CD4-positive, CD25-positive, alpha-beta regulatory T cell (primary cell): ENCODE results near the gene MAP2K2. TPM values are rescaled to one million over a fixed set of nuclear protein-coding genes. Genes with fewer than 3 reads are reported as not detected.

Source experiments
- ATAC-seq, 2 donors: fragments of 150-1000 bp; cut with Tn5 transposase; one replicate each; pipeline ENCODE4 v1.10.0; 2021; ENCODE audit warnings: low read depth in 2 of 2, moderate number of reproducible peaks in 2 of 2, moderate library complexity in 1 of 2
- DNase-seq, 3 donors: peaks; one replicate each; pipeline versions ENCODE4 v3.0.0 to v3.0.0-alpha.2; 2012 to 2022; ENCODE audit warnings: mixed read lengths in 1 of 3
- H3K27ac ChIP-seq: one replicate; pipeline ENCODE4 v1.7.0; 2013; ENCODE audit warnings: mild to moderate bottlenecking, low read length; ENCODE audit not compliant: insufficient read depth, poor library complexity, severe bottlenecking
- H3K27me3 ChIP-seq: one replicate; pipeline ENCODE4 v1.7.0; 2013; ENCODE audit warnings: low read length; ENCODE audit not compliant: control insufficient read depth, insufficient read depth
- H3K36me3 ChIP-seq: one replicate; pipeline ENCODE4 v1.7.0; 2013; ENCODE audit warnings: mild to moderate bottlenecking, low read length, moderate library complexity; ENCODE audit not compliant: control insufficient read depth, insufficient read depth
- H3K4me1 ChIP-seq: 2 replicates; pipeline ENCODE4 v1.7.0; 2013; ENCODE audit warnings: mild to moderate bottlenecking, low read length; ENCODE audit not compliant: insufficient read depth, control insufficient read depth, poor library complexity, severe bottlenecking
- H3K4me3 ChIP-seq: one replicate; pipeline ENCODE4 v1.7.0; 2013; ENCODE audit warnings: low read depth, mild to moderate bottlenecking, low read length, moderate library complexity
- H3K9me3 ChIP-seq, 2 experiments: 1 replicate in 1 of 2; 2 replicates in 1 of 2; pipeline ENCODE4 v1.7.0; 2013; ENCODE audit warnings: low read length in 2 of 2, mild to moderate bottlenecking in 1 of 2, moderate library complexity in 1 of 2; ENCODE audit not compliant: control insufficient read depth in 2 of 2
- H3K27ac Mint-ChIP-seq, 3 donors: one replicate each; pipeline ENCODE4 v1.8.0; 2020 to 2022; ENCODE audit warnings: mild to moderate bottlenecking in 3 of 3, mixed read lengths in 3 of 3, moderate library complexity in 2 of 3
- H3K27me3 Mint-ChIP-seq: one replicate; pipeline ENCODE4 v1.8.0; 2022; ENCODE audit warnings: mild to moderate bottlenecking, mixed read lengths
- H3K36me3 Mint-ChIP-seq: one replicate; pipeline ENCODE4 v1.8.0; 2020; ENCODE audit warnings: mixed read lengths
- H3K4me1 Mint-ChIP-seq, 4 donors: one replicate each; pipeline ENCODE4 v1.8.0; 2020 to 2022; ENCODE audit warnings: mixed read lengths in 4 of 4, mild to moderate bottlenecking in 1 of 4
- H3K4me3 Mint-ChIP-seq, 4 donors: one replicate each; pipeline ENCODE4 v1.8.0; 2020 to 2022; ENCODE audit warnings: mild to moderate bottlenecking in 4 of 4, mixed read lengths in 4 of 4, moderate library complexity in 3 of 4
- H3K9me3 Mint-ChIP-seq, 7 donors: one replicate each; pipeline ENCODE4 v1.8.0; 2020 to 2022; ENCODE audit warnings: mixed read lengths in 7 of 7, mild to moderate bottlenecking in 3 of 7, moderate library complexity in 2 of 7
- polyA plus RNA-seq, 4 donors: library from polyadenylated mRNA; unstranded; fragments of 300-500 nt; fragmentation: Illumina TruSeq; gene quantifications; one replicate each; pipeline ENCODE4 v1.2.3, GENCODE V29; 2021
- total RNA-seq: library from RNA; stranded (reverse); gene quantifications from one replicate; pipeline ENCODE4 v1.2.3, GENCODE V29; 2022

MAP2K2 gene
- total and polyA plus RNA-seq, 5 donors from 2014 or later, result 38.5 to 98.2 (median 67.6) TPM

DNA sequence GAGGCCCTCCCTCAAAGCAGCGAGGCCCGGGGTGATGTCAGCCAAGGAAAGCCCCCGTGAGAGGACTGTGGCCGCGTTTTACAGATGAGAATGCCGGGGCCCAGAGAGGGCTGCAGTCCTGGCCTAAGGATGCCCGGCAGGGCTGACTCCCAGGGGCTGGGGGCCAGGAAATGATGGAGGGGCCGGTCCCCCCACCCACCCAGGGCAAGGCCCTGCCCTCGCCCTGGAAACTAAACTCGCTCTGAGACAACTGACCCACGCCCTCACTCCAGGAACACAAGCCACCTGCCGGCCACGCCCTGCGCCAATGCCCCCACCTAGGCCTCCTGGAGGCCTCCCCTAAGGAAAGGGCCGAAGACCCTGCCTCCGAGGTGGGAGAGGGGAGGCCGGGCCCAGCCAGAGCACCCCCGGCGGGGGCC is 64.5 kb downstream of the MAP2K2 start:
- Histone ChIP-seq H3K4me1 (peaks cover 66% of the 10 kb centered on the region), H3K27ac (peak overlapping the region; percentile 74), H3K9me3 (no peaks in the 10 kb centered on the region), H3K27me3 (no peaks in the 10 kb centered on the region), H3K4me3 (no peak overlapping the region), H3K36me3 (peaks cover 19% of the 10 kb centered on the region)
- Mint-ChIP-seq H3K4me1 (peaks cover 0 to 55% (median 9%) of the 10 kb centered on the region in 4 donors), H3K36me3 (peaks cover 12% of the 10 kb centered on the region), H3K27ac (peak overlapping the region in 2 of 3 donors; percentile 25 to 38), H3K4me3 (no peak overlapping the region), H3K9me3 (no peaks in the 10 kb centered on the region), H3K27me3 (no peaks in the 10 kb centered on the region)
- DNase-seq (no peak), ATAC-seq (no peak)

DNA sequence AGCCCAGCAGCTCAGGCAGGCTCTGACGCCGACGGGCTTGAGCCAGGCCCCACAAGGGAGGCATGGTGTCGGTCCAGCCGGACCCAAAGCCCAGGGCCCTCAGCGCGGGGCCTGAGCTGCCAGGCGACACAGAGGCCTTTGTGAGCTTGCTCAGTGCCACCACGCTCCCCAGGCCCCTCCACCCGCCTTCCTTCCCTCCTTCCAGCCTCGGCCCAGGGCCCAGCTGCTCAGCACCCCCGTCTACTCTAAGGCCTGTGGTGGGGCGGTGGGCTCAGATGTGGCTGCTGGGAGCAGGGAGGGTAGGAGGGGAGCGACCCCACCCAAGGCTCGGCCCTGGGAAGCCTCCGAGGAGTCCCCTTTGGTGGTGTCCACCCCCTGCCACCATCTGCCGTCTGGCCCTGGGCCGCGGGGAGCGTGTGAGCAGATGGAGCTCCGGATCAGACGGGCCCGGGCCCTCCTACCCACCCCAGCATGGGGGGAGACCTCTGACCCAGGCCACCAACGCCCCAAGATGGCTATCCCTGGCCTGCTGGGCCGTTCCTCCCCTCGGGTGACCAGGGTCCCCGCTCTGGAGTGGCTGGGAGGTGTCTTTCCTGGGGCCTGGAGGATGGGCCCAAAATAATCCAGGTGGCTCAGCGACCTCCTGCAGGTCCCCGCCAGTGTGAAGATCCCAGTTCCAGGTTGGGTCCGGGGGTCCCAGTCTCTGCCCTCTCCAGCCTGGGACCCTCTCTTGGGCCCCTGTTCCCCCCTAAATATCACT is 65.0 kb downstream of the MAP2K2 start:
- Histone ChIP-seq H3K4me1 (peaks cover 60% of the 10 kb centered on the region), H3K27ac (peak overlapping the region; percentile 74), H3K4me3 (no peak overlapping the region), H3K36me3 (peaks cover 22% of the 10 kb centered on the region), H3K9me3 (no peaks in the 10 kb centered on the region), H3K27me3 (no peaks in the 10 kb centered on the region)
- ATAC-seq, result no peak
- DNase-seq, result no peak
- peaks cover 0 to 53% (median 9%) of the 10 kb centered on the region in 4 donors for H3K4me1 Mint-ChIP-seq
- peak overlapping the region in 2 of 3 donors; percentile 25 to 38 for H3K27ac Mint-ChIP-seq
- H3K4me3 Mint-ChIP-seq, result no peak overlapping the region
- peaks cover 12% of the 10 kb centered on the region for H3K36me3 Mint-ChIP-seq
- H3K9me3 Mint-ChIP-seq, result no peaks in the 10 kb centered on the region
- no peaks in the 10 kb centered on the region for H3K27me3 Mint-ChIP-seq

DNA sequence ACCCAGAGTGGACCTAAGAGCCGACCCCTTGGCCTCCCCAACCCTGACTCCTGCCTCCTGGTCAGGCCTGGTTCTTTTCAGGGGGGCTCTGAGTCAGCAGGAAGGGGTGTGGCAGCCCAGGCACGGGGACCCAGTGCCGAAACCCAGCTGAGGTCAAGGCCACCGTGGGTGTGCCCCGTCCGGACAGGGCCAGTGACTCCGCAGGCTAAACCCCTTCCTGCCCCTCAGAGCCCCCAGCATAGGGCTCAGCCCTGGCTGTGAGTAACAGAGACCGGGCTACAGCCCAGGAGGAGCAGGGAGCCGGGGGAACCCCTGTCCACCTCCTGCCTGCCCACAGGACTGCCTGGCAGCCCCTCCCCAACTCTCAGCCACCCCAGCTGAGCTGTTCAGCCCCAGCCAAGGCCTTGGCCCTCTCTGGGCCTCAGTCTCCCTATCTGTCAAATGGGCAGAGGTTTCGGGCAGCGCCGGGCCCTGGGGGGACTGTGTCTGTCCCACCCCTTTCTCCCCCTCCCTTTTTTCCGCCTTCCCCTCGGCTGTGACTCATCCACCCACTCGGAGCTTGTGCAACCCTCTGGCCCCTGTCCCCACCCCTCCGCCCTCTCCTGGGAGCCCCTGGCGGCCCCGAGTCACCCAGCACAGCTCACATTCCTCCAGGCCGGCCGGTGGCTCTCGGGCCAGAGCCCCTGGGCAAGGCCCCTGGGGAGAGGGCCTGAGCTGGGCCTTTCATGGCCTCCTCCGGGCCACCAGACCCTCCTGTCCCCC is 65.8 kb downstream of the MAP2K2 start:
- Histone ChIP-seq H3K4me3 (no peak overlapping the region), H3K27ac (peak overlapping the region; percentile 74), H3K27me3 (no peaks in the 10 kb centered on the region), H3K9me3 (no peaks in the 10 kb centered on the region), H3K4me1 (peaks cover 54% of the 10 kb centered on the region), H3K36me3 (peaks cover 23% of the 10 kb centered on the region)
- peak; percentile 31 to 41 for ATAC-seq
- H3K27ac Mint-ChIP-seq, result peak overlapping the region; percentile 38 to 56 (median 41)
- H3K4me1 Mint-ChIP-seq, result peaks cover 0 to 52% (median 14%) of the 10 kb centered on the region in 4 donors
- H3K4me3 Mint-ChIP-seq, result peak overlapping the region in 2 of 4 donors; percentile 41 to 54
- no peak for DNase-seq
- H3K9me3 Mint-ChIP-seq, result peaks cover 0 to 1% (median 0%) of the 10 kb centered on the region in 7 donors
- H3K36me3 Mint-ChIP-seq, result peaks cover 20% of the 10 kb centered on the region
- no peaks in the 10 kb centered on the region for H3K27me3 Mint-ChIP-seq

DNA sequence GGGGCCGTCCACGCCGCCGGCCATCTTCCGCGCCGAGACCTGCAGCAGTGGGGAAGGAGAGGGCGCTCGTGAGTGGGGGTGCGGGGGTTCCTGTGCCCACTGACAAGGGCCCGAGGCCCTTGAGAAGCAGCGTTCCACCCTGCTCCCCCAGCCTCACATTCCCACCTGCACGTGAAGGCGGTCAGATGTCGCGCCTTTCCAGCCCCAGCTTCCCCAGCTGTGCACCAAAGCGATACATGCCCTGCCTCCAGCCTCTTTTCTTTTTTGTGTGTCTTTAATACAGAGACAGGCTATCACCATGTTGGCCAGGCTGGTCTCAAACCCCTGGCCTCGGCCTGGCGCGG is 68.7 kb downstream of the MAP2K2 start:
- Histone ChIP-seq H3K27me3 (no peaks in the 10 kb centered on the region), H3K27ac (no peak overlapping the region), H3K4me3 (no peak overlapping the region), H3K9me3 (no peaks in the 10 kb centered on the region), H3K4me1 (peaks cover 43% of the 10 kb centered on the region), H3K36me3 (peaks cover 41% of the 10 kb centered on the region)
- DNase-seq (no peak), ATAC-seq (no peak)
- H3K4me3 Mint-ChIP-seq, result no peak overlapping the region
- peak overlapping the region in 1 of 3 donors; percentile 48 for H3K27ac Mint-ChIP-seq
- H3K27me3 Mint-ChIP-seq, result no peaks in the 10 kb centered on the region
- peaks cover 35% of the 10 kb centered on the region for H3K36me3 Mint-ChIP-seq
- peaks cover 4 to 44% (median 24%) of the 10 kb centered on the region in 4 donors for H3K4me1 Mint-ChIP-seq
- peaks cover 0 to 4% (median 0%) of the 10 kb centered on the region in 7 donors for H3K9me3 Mint-ChIP-seq

DNA sequence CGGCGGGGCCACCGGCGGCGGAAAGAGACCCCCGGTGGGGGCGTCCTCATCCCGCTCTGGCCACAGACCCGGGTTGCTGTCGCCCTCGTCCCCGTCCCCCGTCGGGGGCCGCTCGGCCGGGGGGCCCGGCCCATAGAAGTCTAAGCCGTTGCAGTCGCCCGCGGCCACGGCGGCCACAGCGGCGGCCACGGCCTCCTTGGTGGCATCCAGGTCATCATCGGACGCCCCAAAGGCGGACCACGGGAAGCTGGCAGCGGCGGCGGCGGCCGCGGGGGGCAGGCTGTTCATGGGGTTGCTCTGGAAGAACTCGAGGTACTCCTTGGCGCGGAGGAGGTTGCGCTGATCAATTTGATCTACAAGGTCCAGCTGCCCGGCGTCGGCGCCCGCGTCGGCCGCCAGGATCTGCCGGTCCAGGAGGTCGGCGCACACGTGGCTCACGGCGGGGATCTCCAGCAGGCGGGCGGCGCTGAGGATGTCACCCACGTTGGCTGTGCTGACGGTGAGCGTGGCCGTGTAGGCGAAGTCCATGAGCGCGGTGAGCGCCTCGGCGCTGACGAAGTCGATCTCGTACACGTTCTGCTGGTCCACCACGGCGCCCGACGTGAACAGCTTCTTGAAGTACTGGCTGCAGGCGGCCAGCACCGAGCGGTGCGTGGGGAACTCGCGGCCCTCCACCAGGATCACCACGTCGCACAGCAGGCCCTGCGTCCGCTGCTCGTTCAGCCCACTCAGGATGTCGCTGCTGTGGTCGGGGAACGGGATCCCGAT is 69.3 kb downstream of the MAP2K2 start:
- H3K9me3 ChIP-seq, result no peaks in the 10 kb centered on the region
- H3K27ac Mint-ChIP-seq, result no peak overlapping the region
- H3K27me3 ChIP-seq, result no peaks in the 10 kb centered on the region
- H3K36me3 Mint-ChIP-seq, result peaks cover 38% of the 10 kb centered on the region
- no peak overlapping the region for H3K27ac ChIP-seq
- H3K4me3 Mint-ChIP-seq, result no peak overlapping the region
- ATAC-seq, result no peak
- H3K9me3 Mint-ChIP-seq, result peaks cover 0 to 4% (median 0%) of the 10 kb centered on the region in 7 donors
- H3K4me1 ChIP-seq, result peaks cover 37% of the 10 kb centered on the region
- H3K27me3 Mint-ChIP-seq, result no peaks in the 10 kb centered on the region
- H3K4me3 ChIP-seq, result no peak overlapping the region
- no peak for DNase-seq
- peaks cover 43% of the 10 kb centered on the region for H3K36me3 ChIP-seq
- H3K4me1 Mint-ChIP-seq, result peaks cover 4 to 48% (median 28%) of the 10 kb centered on the region in 4 donors

DNA sequence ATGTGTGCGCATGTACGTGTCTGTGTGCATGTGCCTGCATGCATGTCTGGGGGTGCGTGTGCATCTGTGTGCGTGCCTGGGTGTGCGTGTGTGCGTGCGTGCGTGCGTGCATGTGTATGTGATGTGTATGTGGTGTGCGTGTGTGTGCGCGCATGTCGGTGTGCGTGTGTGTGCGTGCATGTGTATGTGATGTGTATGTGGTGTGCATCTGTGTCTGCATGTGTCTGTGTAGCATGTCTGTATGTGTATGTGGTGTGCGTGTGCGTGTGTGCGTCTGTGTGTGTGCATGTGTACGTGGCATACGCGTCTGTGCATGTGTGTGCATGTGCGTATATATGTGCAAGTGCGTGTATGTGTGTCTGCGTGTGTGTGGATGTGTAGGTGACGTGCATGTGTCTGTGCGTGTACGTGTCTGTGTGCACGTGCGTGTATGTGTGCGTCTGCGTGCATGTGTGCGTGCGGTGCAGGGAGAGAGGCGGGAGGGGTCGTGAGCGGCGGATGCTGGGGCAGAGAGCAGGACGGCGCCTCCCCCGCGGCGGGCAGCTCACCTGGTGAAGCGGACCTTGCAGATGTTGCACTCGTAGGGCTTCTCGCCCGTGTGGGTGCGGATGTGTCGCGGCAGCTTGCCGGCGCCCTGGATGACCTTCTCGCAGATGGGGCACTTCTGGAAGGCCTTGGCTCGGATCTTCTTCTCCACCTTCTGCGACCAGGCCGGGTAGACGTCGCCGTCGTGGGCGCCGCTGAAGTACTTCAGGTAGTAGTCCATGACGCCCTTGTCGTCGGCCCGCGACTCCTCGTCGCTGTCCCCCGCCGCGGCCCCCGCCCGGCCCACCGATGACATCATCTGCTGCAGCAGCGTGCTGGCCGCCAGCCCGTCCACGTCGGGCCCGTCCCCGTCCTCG is 70.2 kb downstream of the MAP2K2 start:
- H3K9me3 ChIP-seq, result no peaks in the 10 kb centered on the region
- ATAC-seq, result no peak
- H3K27me3 ChIP-seq, result no peaks in the 10 kb centered on the region
- no peak overlapping the region for H3K4me3 ChIP-seq
- no peaks in the 10 kb centered on the region for H3K27me3 Mint-ChIP-seq
- H3K4me1 Mint-ChIP-seq, result peaks cover 4 to 52% (median 30%) of the 10 kb centered on the region in 4 donors
- peaks cover 28% of the 10 kb centered on the region for H3K4me1 ChIP-seq
- DNase-seq, result no peak
- H3K36me3 Mint-ChIP-seq, result peaks cover 44% of the 10 kb centered on the region
- peak overlapping the region; percentile 2 to 96 (median 54) for H3K4me3 Mint-ChIP-seq
- peak overlapping the region; percentile 59 to 92 (median 92) for H3K27ac Mint-ChIP-seq
- H3K9me3 Mint-ChIP-seq, result peaks cover 0 to 4% (median 0%) of the 10 kb centered on the region in 7 donors
- peaks cover 47% of the 10 kb centered on the region for H3K36me3 ChIP-seq
- no peak overlapping the region for H3K27ac ChIP-seq
